HG03457 (cell line): Measurements from ENCODE around the gene CDKAL1.
"Not testable (repeated sequence)": the region's sequence is repeated elsewhere in the genome, so short reads cannot be mapped to it uniquely, and the experiment has no call there.

Source experiments
- ATAC-seq: cut with Tn5 transposase; IDR thresholded peaks from one replicate; pipeline ENCODE4 v1.9.1; 2021; ENCODE audit warnings: moderate number of reproducible peaks; ENCODE audit not compliant: unreplicated experiment

Gene CDKAL1

GRCh38 chr6:20732362-20732761, 198.1 kb downstream of the CDKAL1 start:
- ATAC-seq = not testable (repeated sequence)

GRCh38 chr6:20732896-20733295, 198.6 kb downstream of the CDKAL1 start:
- ATAC-seq = no peak

- no peak for ATAC-seq
These were observed 203.7 kb downstream of the CDKAL1 start for GRCh38 chr6:20737912-20738311.

GRCh38 chr6:20740088-20740487, 205.8 kb downstream of the CDKAL1 start:
- no peak for ATAC-seq

GRCh38 chr6:20740727-20741126, 206.5 kb downstream of the CDKAL1 start:
- no peak for ATAC-seq

- no peak for ATAC-seq
These were observed 207.2 kb downstream of the CDKAL1 start for GRCh38 chr6:20741490-20741889.

DNA sequence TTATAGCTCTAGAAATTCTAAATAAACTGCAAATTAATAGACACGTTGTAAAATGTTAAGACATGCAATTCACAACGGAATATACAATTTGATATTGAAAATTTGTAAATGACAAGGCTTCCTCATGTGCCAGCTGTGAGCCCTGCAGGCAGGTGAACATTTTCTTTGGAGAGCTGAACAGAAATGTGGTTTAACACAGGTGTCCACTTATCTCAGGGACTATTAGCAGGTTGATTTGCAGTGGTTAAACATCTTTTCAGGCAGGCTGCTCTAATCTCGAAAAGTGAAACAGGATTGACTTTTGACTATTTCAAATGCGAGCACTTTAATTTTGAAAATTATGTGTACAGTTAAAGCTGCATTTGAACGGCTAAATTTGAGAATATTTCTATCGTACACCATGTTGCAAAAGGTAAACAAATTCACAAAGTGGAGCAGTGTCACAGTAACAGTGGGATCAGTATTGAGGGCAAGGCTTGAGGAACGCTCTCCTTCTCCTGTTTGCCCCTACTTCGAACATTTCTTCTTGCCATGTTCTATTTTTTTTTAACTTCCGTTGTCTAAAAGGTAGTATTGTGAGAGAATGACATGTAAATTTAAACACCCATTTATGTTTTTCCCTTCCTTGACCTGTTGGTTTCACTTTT, 210.8 kb downstream of the CDKAL1 start:
- ATAC-seq = no peak

DNA sequence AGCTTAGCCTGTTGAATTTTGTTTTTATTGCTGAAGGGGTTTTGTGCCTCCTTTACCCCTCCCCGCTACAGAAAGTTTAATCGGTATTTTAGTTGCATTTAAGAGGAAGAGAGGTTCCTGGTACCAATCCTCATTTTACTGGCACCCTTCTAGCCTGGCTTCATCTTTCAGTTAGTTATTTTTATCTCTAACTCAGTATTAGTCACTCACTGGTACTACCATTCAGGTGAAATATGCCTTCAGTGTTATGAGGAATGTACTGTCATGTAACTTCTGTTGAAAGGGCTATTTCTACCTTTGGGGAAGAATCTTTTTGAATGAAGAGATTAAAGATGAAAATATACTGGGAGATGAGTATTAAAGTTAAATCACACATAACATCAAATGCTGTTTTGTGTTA, 211.8 kb downstream of the CDKAL1 start:
- no peak for ATAC-seq

DNA sequence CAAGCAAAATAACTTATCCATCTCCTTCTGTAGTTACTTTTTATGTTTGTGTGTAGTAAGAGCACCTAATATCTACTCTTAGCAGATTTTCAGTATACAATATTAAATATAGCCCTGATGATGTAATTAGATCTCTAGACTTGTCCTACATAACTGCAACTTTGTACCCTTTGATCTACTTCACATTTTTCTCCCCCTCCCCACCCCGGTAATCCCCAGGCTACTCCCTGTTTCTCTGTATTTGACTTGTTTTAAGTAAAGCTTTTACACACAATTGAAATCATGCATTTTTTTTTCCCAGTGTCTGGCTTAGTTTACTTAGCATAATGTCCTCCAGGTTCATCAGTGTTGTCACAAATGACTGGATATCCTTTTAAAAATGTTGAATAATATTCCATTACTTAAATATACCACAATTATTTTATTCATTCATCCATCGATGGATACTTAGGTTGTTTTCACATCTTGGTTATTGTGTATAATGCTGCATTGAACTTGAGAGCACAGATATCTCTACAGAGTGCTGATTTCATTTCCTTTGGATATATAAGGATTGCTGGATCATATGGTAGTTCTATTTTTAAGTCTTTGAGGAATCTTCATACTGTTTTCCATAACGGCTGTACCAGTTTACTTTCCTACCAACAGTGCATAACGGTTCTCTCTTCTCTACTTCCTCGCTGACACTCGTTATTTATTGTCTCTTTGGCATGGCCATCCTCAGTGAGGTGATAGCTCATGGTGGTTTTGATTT, 212.7 kb downstream of the CDKAL1 start:
- ATAC-seq = no peak

DNA sequence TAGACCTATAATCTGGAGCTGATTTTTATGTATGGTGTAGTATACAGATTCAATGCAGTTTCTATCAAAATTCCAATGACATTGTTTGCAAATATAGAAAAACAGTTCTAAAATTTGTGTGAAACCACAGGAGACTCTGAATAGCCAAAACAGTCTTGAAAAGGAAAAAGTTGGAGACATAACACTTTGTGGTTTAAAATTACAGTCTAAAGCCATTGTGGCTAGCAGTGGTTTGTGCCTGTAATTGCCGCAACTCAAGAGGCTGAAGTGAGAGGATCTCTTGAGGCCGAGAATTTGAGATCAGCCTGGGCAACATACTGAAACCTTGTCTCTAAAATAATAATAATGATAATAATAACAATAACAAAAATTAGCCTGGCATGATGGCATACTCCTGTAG, 213.7 kb downstream of the CDKAL1 start:
- ATAC-seq = no peak

- no peak for ATAC-seq
These were observed 217.2 kb downstream of the CDKAL1 start for GRCh38 chr6:20751293-20751935.

DNA sequence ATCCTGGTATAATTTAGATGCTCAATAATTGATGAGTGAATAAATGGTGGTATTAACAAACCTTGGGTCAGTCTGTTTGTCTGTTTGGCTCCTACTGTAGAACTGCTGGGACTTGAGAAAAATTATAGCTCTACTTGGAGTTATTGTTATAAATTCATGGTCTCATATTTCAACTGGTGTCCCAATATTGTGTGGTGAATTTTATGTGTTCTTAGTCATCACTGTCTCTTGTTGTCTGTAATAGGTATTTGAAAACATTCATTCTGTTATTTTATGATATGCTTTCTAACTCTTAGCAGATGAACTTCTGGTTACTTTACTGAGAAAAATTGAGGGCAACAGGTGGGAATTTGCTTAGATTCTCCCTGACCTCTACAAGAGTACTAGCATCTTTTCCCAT, 221.4 kb downstream of the CDKAL1 start:
- no peak for ATAC-seq

DNA sequence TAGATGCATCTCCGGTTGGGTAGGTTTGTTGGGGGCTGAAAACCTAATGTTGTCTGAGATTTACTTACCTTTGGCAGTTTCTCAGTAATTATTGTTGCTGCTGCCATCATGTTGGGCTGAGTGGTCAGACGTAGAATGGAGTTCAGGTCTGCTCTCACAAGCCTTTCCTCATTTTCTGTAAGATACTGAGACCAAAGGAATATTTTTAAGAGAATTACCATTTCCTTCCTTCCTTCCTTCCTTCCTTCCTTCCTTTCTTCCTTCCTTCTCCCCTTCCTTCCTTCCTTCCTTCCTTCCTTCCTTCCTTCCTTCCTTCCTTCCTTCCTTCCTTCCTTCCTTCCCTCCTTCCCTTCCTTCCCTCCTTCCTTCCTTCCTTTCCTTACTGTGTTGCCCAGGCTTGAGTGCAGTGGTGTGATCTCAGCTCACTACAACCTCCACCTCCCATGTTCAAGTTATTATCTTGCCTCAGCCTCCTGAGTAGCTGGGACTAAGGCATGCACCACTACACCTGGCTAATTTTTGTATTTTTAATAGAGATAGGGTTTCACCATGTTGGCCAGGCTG, 222.4 kb downstream of the CDKAL1 start:
- ATAC-seq = not testable (repeated sequence)

DNA sequence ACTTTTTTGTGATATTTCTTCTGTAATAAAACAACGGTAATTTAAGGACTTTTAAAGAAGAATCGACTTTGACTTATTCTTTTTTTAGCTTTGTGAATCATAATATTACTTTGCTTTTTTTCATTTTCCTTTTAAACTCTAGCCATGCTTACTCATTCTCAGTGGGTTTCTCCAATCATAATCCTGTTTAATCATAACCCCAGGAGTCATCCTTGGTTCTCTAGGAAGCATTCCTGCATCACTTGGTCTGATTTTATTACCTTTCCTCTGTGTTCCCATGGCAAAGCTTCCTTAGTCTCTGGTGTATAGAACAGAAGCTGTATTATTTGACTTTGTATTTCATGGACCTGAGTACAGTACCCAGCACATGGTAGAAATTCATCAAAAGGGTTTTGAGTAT, 223.5 kb downstream of the CDKAL1 start:
- ATAC-seq = no peak

- ATAC-seq = no peak
These were observed 229.0 kb downstream of the CDKAL1 start for GRCh38 chr6:20763296-20763695.

DNA sequence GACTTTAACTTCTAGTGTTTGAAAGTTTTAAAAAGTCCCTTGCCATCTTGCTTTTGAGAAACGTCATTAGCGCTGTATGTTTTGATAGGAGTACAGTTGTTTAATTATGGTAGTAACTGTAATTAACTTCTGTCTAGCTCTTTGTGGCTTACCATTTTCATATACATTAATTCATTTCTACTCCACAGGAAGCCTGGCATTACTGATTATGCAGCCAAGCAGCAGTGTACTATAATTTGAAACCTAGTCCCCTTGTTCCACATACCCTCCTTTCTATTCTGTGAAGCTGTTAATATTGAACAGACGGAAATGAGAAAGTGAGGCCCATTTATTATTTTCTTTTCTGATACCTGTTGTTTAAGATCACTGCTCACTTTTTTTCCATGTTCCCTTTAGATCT, 235.4 kb downstream of the CDKAL1 start:
- no peak for ATAC-seq

- ATAC-seq = no peak
These were observed 236.5 kb downstream of the CDKAL1 start for GRCh38 chr6:20770773-20771172.

- ATAC-seq = no peak
These were observed 237.2 kb downstream of the CDKAL1 start for GRCh38 chr6:20771409-20771808.

- ATAC-seq = no peak
These were observed 239.6 kb downstream of the CDKAL1 start for GRCh38 chr6:20773822-20774221.

- ATAC-seq = no peak
These were observed 241.7 kb downstream of the CDKAL1 start for GRCh38 chr6:20775981-20776380.

- ATAC-seq = no peak
These were observed 243.5 kb downstream of the CDKAL1 start for GRCh38 chr6:20777801-20778200.

DNA sequence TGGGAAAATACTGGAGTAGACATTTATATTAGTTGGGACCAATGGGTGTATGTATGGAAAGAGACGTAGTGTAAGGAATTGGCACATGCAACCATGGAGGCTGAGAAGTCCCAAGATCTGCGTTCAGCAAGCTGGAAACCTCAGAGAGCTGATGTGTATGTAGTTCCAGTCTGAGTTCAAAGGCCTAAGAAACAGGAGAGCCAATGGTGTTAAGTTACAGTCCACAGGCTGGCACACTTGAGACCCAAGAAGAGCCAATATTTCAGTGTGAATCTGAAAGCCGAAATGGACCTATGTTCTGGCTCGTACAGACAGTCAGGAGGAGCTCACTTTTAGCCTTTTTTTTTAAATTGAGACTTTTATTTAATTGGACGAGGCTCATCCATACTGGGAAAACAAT, 244.2 kb downstream of the CDKAL1 start:
- ATAC-seq = no peak
